BJ (cell line): Measurements from ENCODE around the gene ATL1. TPM values are rescaled to one million over a fixed set of nuclear protein-coding genes. Genes with fewer than 3 reads are reported as not detected.

ENCODE experiments used
- CTCF ChIA-PET: fragments of 350-600 bp; formaldehyde crosslinking; extraction: SDS; loops from one replicate; lab custom pipeline; 2021; ENCODE audit warnings: antibody characterized with exemption, inconsistent platforms; lab: Yijun Ruan, JAX
- POLR2A ChIA-PET: fragments of 300-600 bp; sonication (Branson Sonifier 250); formaldehyde crosslinking; extraction: SDS; loops from one replicate; lab custom pipeline; 2021; ENCODE audit warnings: antibody characterized with exemption; lab: Charles Lee
- DNase-seq: peaks from one replicate; pipeline ENCODE4 v3.0.0-alpha.2; 2011; ENCODE audit warnings: low read depth
- H3K27me3 ChIP-seq: 2 replicates; pipeline ENCODE4 v1.6.0; 2011; ENCODE audit warnings: low read length; ENCODE audit not compliant: control insufficient read depth, insufficient read depth
- H3K36me3 ChIP-seq: 2 replicates; pipeline ENCODE4 v1.5.1; 2011; ENCODE audit warnings: low read length; ENCODE audit not compliant: control insufficient read depth, insufficient read depth
- H3K4me3 ChIP-seq: 2 replicates; pipeline ENCODE4 v1.5.1; 2011; ENCODE audit warnings: low read depth, mild to moderate bottlenecking, control low read depth, low read length
- CTCF ChIP-seq: IDR thresholded peaks from 2 replicates; pipeline ENCODE4 v1.5.1; 2011; ENCODE audit warnings: low read depth, mild to moderate bottlenecking, control low read depth, inconsistent platforms, low read length, moderate library complexity; ENCODE audit not compliant: insufficient read depth
- polyA plus RNA-seq: library from polyadenylated mRNA; depleted of rRNA; stranded (reverse); fragments of >200 nt; gene quantifications from 2 replicates; pipeline ENCODE4 v1.2.3, GENCODE V29; 2011

Gene ATL1
- polyA plus RNA-seq, 1 experiment = 4.5 TPM

- no peaks in the 10 kb centered on the region for H3K36me3 ChIP-seq
- POLR2A ChIA-PET = no interaction called here
- no peaks in the 10 kb centered on the region for H3K27me3 ChIP-seq
- peak; percentile 63 for TF ChIP-seq CTCF
- CTCF ChIA-PET = interaction anchor here (0.6 to 2.9 kb wide), 12 partner anchors 16 to 260 kb away, joined by 3 to 76 read pairs (median 5); no protein-coding TSS in a partner anchor
- DNase-seq = no peak
- H3K4me3 ChIP-seq = no peak overlapping the region
Measured at GRCh38 chr14:50599700-50600444, 39.9 kb downstream of the ATL1 start.

- no peaks in the 10 kb centered on the region for H3K36me3 ChIP-seq
- DNase-seq = no peak
- TF ChIP-seq CTCF = no peak
- no peak overlapping the region for H3K4me3 ChIP-seq
- POLR2A ChIA-PET = interaction anchor here (0.5 kb wide), 1 partner anchor 137 kb away, joined by 7 read pairs; no protein-coding TSS in a partner anchor
- no peaks in the 10 kb centered on the region for H3K27me3 ChIP-seq
- CTCF ChIA-PET = interaction anchor here (0.7 to 2.9 kb wide), 11 partner anchors 14 to 259 kb away, joined by 3 to 76 read pairs (median 5); no protein-coding TSS in a partner anchor
Measured at GRCh38 chr14:50600849-50601248, 40.9 kb downstream of the ATL1 start.

- Histone ChIP-seq H3K36me3 (no peaks in the 10 kb centered on the region), H3K4me3 (no peak overlapping the region), H3K27me3 (no peaks in the 10 kb centered on the region)
- TF ChIP-seq CTCF = no peak
- CTCF ChIA-PET = interaction anchor here (0.7 to 2.9 kb wide), 11 partner anchors 13 to 258 kb away, joined by 3 to 76 read pairs (median 5); no protein-coding TSS in a partner anchor
- DNase-seq = no peak
- POLR2A ChIA-PET = interaction anchor here (0.5 kb wide), 1 partner anchor 136 kb away, joined by 7 read pairs; no protein-coding TSS in a partner anchor
Measured at GRCh38 chr14:50601394-50601793, 41.4 kb downstream of the ATL1 start.

GRCh38 chr14:50602035-50602434, 42.1 kb downstream of the ATL1 start:
- ChIA-PET POLR2A (no interaction called here), CTCF (interaction anchor here (1.4 to 2.9 kb wide), 6 partner anchors 14 to 258 kb away, joined by 3 to 76 read pairs (median 12); no protein-coding TSS in a partner anchor)
- TF ChIP-seq CTCF = no peak
- Histone ChIP-seq H3K4me3 (no peak overlapping the region), H3K27me3 (no peaks in the 10 kb centered on the region), H3K36me3 (no peaks in the 10 kb centered on the region)
- DNase-seq = no peak

GRCh38 chr14:50603565-50603964, 43.6 kb downstream of the ATL1 start:
- H3K27me3 ChIP-seq = no peaks in the 10 kb centered on the region
- POLR2A ChIA-PET = no interaction called here

More at GRCh38 chr14:50603565-50603964, 43.6 kb downstream of the ATL1 start:
- no peaks in the 10 kb centered on the region for H3K36me3 ChIP-seq
- no peak for DNase-seq
- H3K4me3 ChIP-seq = no peak overlapping the region
- no peak for TF ChIP-seq CTCF
- CTCF ChIA-PET = interaction anchor here (1.0 to 1.3 kb wide), 3 partner anchors 16 to 175 kb away, joined by 3 to 4 read pairs (median 4); no protein-coding TSS in a partner anchor
